B cell (primary cell): ENCODE results near the gene PDE3A. TPM values are rescaled to one million over a fixed set of nuclear protein-coding genes. Genes with fewer than 3 reads are reported as not detected.

Experiments
- ATAC-seq: fragments of 200-7000 bp; cut with Tn5 transposase; one replicate; pipeline ENCODE4 v1.10.0; 2021; ENCODE audit warnings: low read depth, mild to moderate bottlenecking, moderate number of reproducible peaks, moderate library complexity
- CTCF ChIA-PET: fragments of 350-600 bp; sonication (Branson Sonifier 250); formaldehyde crosslinking; loops from one replicate; lab custom pipeline; 2021; ENCODE audit warnings: antibody characterized with exemption, inconsistent platforms; lab: Charles Lee
- POLR2A ChIA-PET: fragments of 350-600 bp; sonication (Branson Sonifier 250); formaldehyde crosslinking; loops from one replicate; lab custom pipeline; 2021; ENCODE audit warnings: antibody characterized with exemption; lab: Charles Lee
- DNase-seq: peaks from one replicate; pipeline ENCODE4 v3.0.0; 2013
- H2AFZ ChIP-seq: 2 replicates; pipeline ENCODE4 v1.6.1; 2012; ENCODE audit warnings: mild to moderate bottlenecking, low read depth, low read length; ENCODE audit not compliant: insufficient read depth, poor library complexity, severe bottlenecking
- H3K27ac ChIP-seq, 2 donors: 1 replicate in 1 of 2; 2 replicates in 1 of 2; pipeline ENCODE4 v1.5.1; 2012 to 2013; ENCODE audit warnings: low read length in 2 of 2, mild to moderate bottlenecking in 2 of 2, moderate library complexity in 1 of 2
- H3K27me3 ChIP-seq, 4 experiments: fragments of 200-600 bp in 1 of 4; sonication (generic) in 1 of 4; replicated peaks in 1 of 4; 1 replicate in 2 of 4; 2 replicates in 2 of 4; pipeline versions ENCODE4 v1.6.1 to v1.7.0; 2013 to 2016; ENCODE audit warnings: low read length in 3 of 4, mild to moderate bottlenecking in 2 of 4, mixed read lengths in 1 of 4, moderate library complexity in 1 of 4; ENCODE audit not compliant: insufficient read depth in 4 of 4, control insufficient read depth in 3 of 4; ENCODE audit errors: control extremely low read depth in 1 of 4
- H3K36me3 ChIP-seq, 2 experiments: replicated peaks in 1 of 2; 1 replicate in 1 of 2; 2 replicates in 1 of 2; pipeline versions ENCODE4 v1.6.1 to v1.7.1; 2013; ENCODE audit warnings: low read length in 1 of 2; ENCODE audit not compliant: insufficient read depth in 2 of 2, control insufficient read depth in 1 of 2; ENCODE audit errors: control extremely low read depth in 1 of 2, extremely low read depth in 1 of 2
- H3K4me1 ChIP-seq, 2 donors: fragments of 200-600 bp in 1 of 2; sonication (generic) in 1 of 2; 1 replicate in 1 of 2; 2 replicates in 1 of 2; pipeline versions ENCODE4 v1.5.1 to v1.6.1; 2013 to 2017; ENCODE audit warnings: low read length in 2 of 2; ENCODE audit not compliant: control insufficient read depth in 2 of 2, insufficient read depth in 2 of 2
- H3K4me2 ChIP-seq: replicated peaks from 2 replicates; pipeline ENCODE3; 2012; ENCODE audit warnings: mild to moderate bottlenecking, low read depth, low read length; ENCODE audit not compliant: poor library complexity, severe bottlenecking
- H3K4me3 ChIP-seq, 5 experiments: fragments of 200-600 bp in 1 of 5; sonication (generic) in 1 of 5; 1 replicate in 3 of 5; 2 replicates in 2 of 5; pipeline versions ENCODE4 v1.5.1 to v1.7.0; 2011 to 2016; ENCODE audit warnings: low read length in 4 of 5, mild to moderate bottlenecking in 4 of 5, low read depth in 2 of 5, control low read depth in 1 of 5, moderate library complexity in 1 of 5; ENCODE audit not compliant: insufficient read depth in 1 of 5; ENCODE audit errors: control extremely low read depth in 1 of 5, extremely low read depth in 1 of 5
- H3K79me2 ChIP-seq: fragments of 200-600 bp; sonication (generic); one replicate; pipeline ENCODE4 v1.6.0; 2016; ENCODE audit warnings: low read length; ENCODE audit not compliant: control insufficient read depth, insufficient read depth
- H3K9ac ChIP-seq: fragments of 200-600 bp; sonication (generic); 2 replicates; pipeline ENCODE4 v1.6.1; 2017; ENCODE audit warnings: mild to moderate bottlenecking, low read length, moderate library complexity
- H3K9me3 ChIP-seq, 3 donors: one replicate each; pipeline versions ENCODE4 v1.6.1 to v1.7.1; 2013; ENCODE audit warnings: low read length in 2 of 3; ENCODE audit not compliant: control insufficient read depth in 2 of 3, insufficient read depth in 1 of 3; ENCODE audit errors: control extremely low read depth in 1 of 3
- H4K20me1 ChIP-seq: 2 replicates; pipeline ENCODE4 v1.6.0; 2012; ENCODE audit warnings: mild to moderate bottlenecking, low read length; ENCODE audit not compliant: insufficient read depth, control insufficient read depth, poor library complexity, severe bottlenecking
- H3K27ac Mint-ChIP-seq: one replicate; pipeline ENCODE4 v1.8.0; 2021; ENCODE audit warnings: mixed read lengths
- H3K27me3 Mint-ChIP-seq: one replicate; pipeline ENCODE4 v1.8.0; 2021; ENCODE audit warnings: mixed read lengths
- H3K4me1 Mint-ChIP-seq: one replicate; pipeline ENCODE4 v1.8.0; 2021; ENCODE audit warnings: mixed read lengths
- H3K4me3 Mint-ChIP-seq: one replicate; pipeline ENCODE4 v1.8.0; 2021; ENCODE audit warnings: mixed read lengths
- H3K9me3 Mint-ChIP-seq: one replicate; pipeline ENCODE4 v1.8.0; 2022; ENCODE audit warnings: mixed read lengths; ENCODE audit not compliant: insufficient read depth
- CTCF ChIP-seq: fragments of 200-600 bp; IDR thresholded peaks from one replicate; pipeline ENCODE4 v1.8.0; 2022; ENCODE audit warnings: antibody characterized with exemption, mild to moderate bottlenecking
- EZH2 ChIP-seq: IDR thresholded peaks from 2 replicates; pipeline ENCODE4 v1.6.1; 2012; ENCODE audit warnings: borderline replicate concordance, low read depth, mild to moderate bottlenecking, moderate library complexity, low read length; ENCODE audit not compliant: insufficient read depth, poor library complexity, severe bottlenecking
- WGBS: methylation state at CpG from one replicate; pipeline ENCODE4 v1.1.5; 2013; ENCODE audit warnings: missing lambda C conversion rate; ENCODE audit not compliant: insufficient coverage; 5-methylcytosine and 5-hydroxymethylcytosine counted together
- intact Hi-C: fragments of 100-400 bp; cut with micrococcal nuclease; formaldehyde crosslinking; loops from one replicate; pipeline ENCODE4 v1.10.0; 2022
- polyA plus RNA-seq: library from polyadenylated mRNA; depleted of rRNA; stranded (reverse); fragments of >200 nt; gene quantifications from 2 replicates; pipeline ENCODE4 v1.2.3, GENCODE V29; 2012
- total RNA-seq, 2 donors: library from RNA; stranded (reverse); fragments of 120-200 nt in 1 of 2; gene quantifications; 1 replicate in 1 of 2; 2 replicates in 1 of 2; pipeline versions ENCODE4 v1.2.3 to v1.2.4, GENCODE V29; 2013 to 2022

The PDE3A gene
- total and polyA plus RNA-seq, 2 donors (not counting 1 experiment from before 2014, with no cell fraction given): not detected

DNA sequence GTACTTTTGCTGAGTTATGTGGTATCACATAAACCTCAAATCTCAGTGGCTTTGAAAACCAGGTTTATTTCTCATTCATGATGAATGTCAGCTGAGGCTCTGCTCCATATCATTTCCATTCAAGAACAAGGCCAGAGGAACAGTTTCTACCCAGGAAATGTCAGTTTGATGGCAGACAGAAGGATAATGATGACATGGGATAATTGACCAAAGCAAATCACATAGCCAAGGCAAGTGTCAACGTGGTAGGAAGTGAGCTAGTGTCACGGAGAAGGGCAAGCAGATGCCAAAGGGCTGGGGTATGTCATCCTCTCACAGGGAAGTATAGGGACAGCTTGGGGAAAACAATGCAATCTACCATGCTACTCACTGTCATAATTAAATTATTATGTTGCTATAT is 12.3 kb upstream of the PDE3A start:
- Mint-ChIP-seq H3K27ac (no peak overlapping the region), H3K4me3 (no peak overlapping the region), H3K4me1 (no peaks in the 10 kb centered on the region), H3K9me3 (peaks cover 2% of the 10 kb centered on the region), H3K27me3 (no peaks in the 10 kb centered on the region)
- no peaks in the 10 kb centered on the region for H4K20me1 ChIP-seq
- no peak overlapping the region for H3K27ac ChIP-seq
- H3K4me1 ChIP-seq: no peaks in the 10 kb centered on the region
- intact Hi-C loops: no loop called here
- ATAC-seq (no peak), DNase-seq (no peak)
- no peaks in the 10 kb centered on the region for H3K27me3 ChIP-seq
- H3K79me2 ChIP-seq: no peaks in the 10 kb centered on the region
- no peak overlapping the region for H3K4me3 ChIP-seq
- H3K4me2 ChIP-seq: no peak overlapping the region
- WGBS: no CpG with 5 or more reads among the region's 2 CpGs
- H3K9ac ChIP-seq: no peak overlapping the region
- H3K36me3 ChIP-seq: no peaks in the 10 kb centered on the region
- ChIA-PET CTCF (no interaction called here), POLR2A (no interaction called here)
- H3K9me3 ChIP-seq: no peaks in the 10 kb centered on the region
- TF ChIP-seq CTCF (no peak), EZH2 (no peak)
- no peak overlapping the region for H2AFZ ChIP-seq

GRCh38 chr12:20360407-20360806 is 7.9 kb upstream of the PDE3A start:
- Mint-ChIP-seq H3K4me1 (no peaks in the 10 kb centered on the region), H3K27ac (no peak overlapping the region), H3K27me3 (no peaks in the 10 kb centered on the region), H3K9me3 (no peaks in the 10 kb centered on the region), H3K4me3 (no peak overlapping the region)
- DNase-seq: no peak
- no peak for ATAC-seq
- 100% methylated on average over 1 of the region's 3 CpGs for WGBS
- no peak overlapping the region for H3K27ac ChIP-seq
- intact Hi-C loops: no loop called here
- ChIA-PET CTCF (no interaction called here), POLR2A (no interaction called here)
- H3K4me3 ChIP-seq: no peak overlapping the region
- no peak overlapping the region for H3K9ac ChIP-seq
- H3K4me2 ChIP-seq: no peak overlapping the region
- no peaks in the 10 kb centered on the region for H3K79me2 ChIP-seq
- no peaks in the 10 kb centered on the region for H4K20me1 ChIP-seq
- no peak overlapping the region for H2AFZ ChIP-seq
- no peak for TF ChIP-seq EZH2
- TF ChIP-seq CTCF: no peak
- no peaks in the 10 kb centered on the region for H3K36me3 ChIP-seq
- no peaks in the 10 kb centered on the region for H3K9me3 ChIP-seq
- H3K4me1 ChIP-seq: no peaks in the 10 kb centered on the region
- no peaks in the 10 kb centered on the region for H3K27me3 ChIP-seq
